Esophagus squamous epithelium (tissue), 4 donors: Measurements from ENCODE around the gene HFM1.

Experiments used
- POLR2A ChIP-seq, 4 donors: fragments of 450-650 bp; IDR thresholded peaks; one replicate each; pipeline ENCODE4 v1.6.1; 2017; ENCODE audit warnings: antibody characterized with exemption in 4 of 4, mild to moderate bottlenecking in 4 of 4, moderate library complexity in 3 of 4
- TF ChIP-seq, protein P1 (sequence below), 6 experiments: fragments of 450-650 bp in 4 of 6; fragments of 200-600 bp in 2 of 6; sonication (generic) in 2 of 6; IDR thresholded peaks; one replicate each; pipeline ENCODE4 v1.5.1; 2016 to 2019; ENCODE audit warnings: antibody characterized with exemption in 6 of 6, mild to moderate bottlenecking in 4 of 6, moderate library complexity in 4 of 6

DNA sequence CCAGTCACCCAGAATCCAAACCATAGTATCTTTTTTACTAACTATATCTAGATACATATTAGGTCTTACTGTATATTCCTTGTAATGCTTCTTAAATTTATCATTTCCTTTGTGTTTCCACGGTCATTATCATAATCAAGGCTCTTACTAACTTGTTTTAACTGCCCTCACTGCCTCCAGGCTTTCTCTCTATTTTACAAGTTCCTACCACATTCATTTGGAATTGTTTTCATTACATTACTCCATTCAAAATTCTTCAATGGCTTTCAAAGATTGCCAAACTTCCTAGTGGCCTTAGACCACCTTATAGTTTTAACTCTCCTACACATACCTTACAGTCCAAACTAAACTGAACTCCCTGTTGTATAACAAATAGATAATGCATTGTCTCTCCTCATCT, 6.3 kb downstream of the HFM1 start:
- TF ChIP-seq, protein P1, sequence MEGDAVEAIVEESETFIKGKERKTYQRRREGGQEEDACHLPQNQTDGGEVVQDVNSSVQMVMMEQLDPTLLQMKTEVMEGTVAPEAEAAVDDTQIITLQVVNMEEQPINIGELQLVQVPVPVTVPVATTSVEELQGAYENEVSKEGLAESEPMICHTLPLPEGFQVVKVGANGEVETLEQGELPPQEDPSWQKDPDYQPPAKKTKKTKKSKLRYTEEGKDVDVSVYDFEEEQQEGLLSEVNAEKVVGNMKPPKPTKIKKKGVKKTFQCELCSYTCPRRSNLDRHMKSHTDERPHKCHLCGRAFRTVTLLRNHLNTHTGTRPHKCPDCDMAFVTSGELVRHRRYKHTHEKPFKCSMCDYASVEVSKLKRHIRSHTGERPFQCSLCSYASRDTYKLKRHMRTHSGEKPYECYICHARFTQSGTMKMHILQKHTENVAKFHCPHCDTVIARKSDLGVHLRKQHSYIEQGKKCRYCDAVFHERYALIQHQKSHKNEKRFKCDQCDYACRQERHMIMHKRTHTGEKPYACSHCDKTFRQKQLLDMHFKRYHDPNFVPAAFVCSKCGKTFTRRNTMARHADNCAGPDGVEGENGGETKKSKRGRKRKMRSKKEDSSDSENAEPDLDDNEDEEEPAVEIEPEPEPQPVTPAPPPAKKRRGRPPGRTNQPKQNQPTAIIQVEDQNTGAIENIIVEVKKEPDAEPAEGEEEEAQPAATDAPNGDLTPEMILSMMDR (IDR thresholded peaks at IDR 0.05), result no peak
- no peak for TF ChIP-seq POLR2A (IDR thresholded peaks at IDR 0.05)
